Endothelial cell of umbilical vein (primary cell): ENCODE measurements around the gene OSTM1. TPM values are rescaled to one million over a fixed set of nuclear protein-coding genes. Genes with fewer than 3 reads are reported as not detected.

Experiments
- BruUV-seq: library from RNA; stranded (reverse); fragments of 400-500 nt; replicated peaks from 2 replicates; lab custom pipeline; 2021; lab: Mats Ljungman, UMichigan
- CTCF ChIA-PET: fragments of 300-600, 350-600 bp; sonication (Branson Sonifier 250); formaldehyde crosslinking; loops from one replicate; lab custom pipeline; 2021; ENCODE audit warnings: antibody characterized with exemption, inconsistent platforms; lab: Charles Lee
- POLR2A ChIA-PET: fragments of 300-600, 350-600 bp; sonication (Branson Sonifier 250); formaldehyde crosslinking; loops from one replicate; lab custom pipeline; 2021; ENCODE audit warnings: antibody characterized with exemption, inconsistent platforms; lab: Charles Lee
- DNase-seq: peaks from one replicate; pipeline ENCODE4 v3.0.0-alpha.2; 2011; ENCODE audit warnings: low read depth, low spot score
- FAIRE-seq: peaks from 2 replicates; lab custom pipeline; 2011; peaks lifted over from hg19 to GRCh38; lab: Jason Lieb, UNC
- H2AFZ ChIP-seq: 2 replicates; pipeline ENCODE4 v1.6.0; 2012; ENCODE audit warnings: low read depth, low read length, control low read depth, inconsistent platforms
- H3K27ac ChIP-seq: 2 replicates; pipeline ENCODE4 v1.5.1; 2011; ENCODE audit warnings: low read depth, mild to moderate bottlenecking, control low read depth, low read length, moderate library complexity; ENCODE audit not compliant: insufficient read depth
- H3K27me3 ChIP-seq, 2 experiments: 2 replicates each; pipeline versions ENCODE4 v1.6.0 to v1.6.1; 2011; ENCODE audit warnings: low read length in 2 of 2, mixed read lengths in 1 of 2; ENCODE audit not compliant: control insufficient read depth in 2 of 2, insufficient read depth in 2 of 2
- H3K36me3 ChIP-seq, 2 experiments: 2 replicates in 1 of 2; 3 replicates in 1 of 2; pipeline ENCODE4 v1.5.1; 2011; ENCODE audit warnings: low read length in 2 of 2, mild to moderate bottlenecking in 1 of 2, moderate library complexity in 1 of 2; ENCODE audit not compliant: control insufficient read depth in 2 of 2, insufficient read depth in 2 of 2; ENCODE audit errors: extremely low read depth in 1 of 2
- H3K4me1 ChIP-seq: 3 replicates; pipeline ENCODE4 v1.5.1; 2011; ENCODE audit warnings: mild to moderate bottlenecking, low read length; ENCODE audit not compliant: control insufficient read depth, insufficient read depth; ENCODE audit errors: extremely low read depth
- H3K4me2 ChIP-seq: 2 replicates; pipeline ENCODE4 v1.6.1; 2011; ENCODE audit warnings: low read length, control low read depth, mixed read lengths; ENCODE audit not compliant: insufficient read depth
- H3K4me3 ChIP-seq, 3 experiments: fragments of 200-600 bp in 1 of 3; sonication (generic), shearing (Covaris generic) in 1 of 3; replicated peaks in 1 of 3; 2 replicates each; pipeline ENCODE4 v1.5.1; 2011 to 2016; ENCODE audit warnings: control low read depth in 3 of 3, low read length in 3 of 3, mild to moderate bottlenecking in 2 of 3, inconsistent platforms in 1 of 3, low read depth in 1 of 3, moderate library complexity in 1 of 3; ENCODE audit not compliant: insufficient read depth in 1 of 3
- H3K79me2 ChIP-seq: 2 replicates; pipeline ENCODE4 v1.6.0; 2012; ENCODE audit warnings: low read length, inconsistent platforms; ENCODE audit not compliant: control insufficient read depth, insufficient read depth
- H3K9ac ChIP-seq: replicated peaks from 2 replicates; pipeline ENCODE3; 2011; ENCODE audit warnings: low read length, control low read depth; ENCODE audit not compliant: insufficient read depth; ENCODE audit errors: extremely low read depth
- H3K9me1 ChIP-seq: replicated peaks from 3 replicates; pipeline ENCODE4 v1.6.0; 2011; ENCODE audit warnings: mild to moderate bottlenecking, low read length; ENCODE audit not compliant: control insufficient read depth, insufficient read depth; ENCODE audit errors: extremely low read depth
- H3K9me3 ChIP-seq: replicated peaks from 2 replicates; pipeline ENCODE4 v1.5.1; 2012; ENCODE audit warnings: low read length, inconsistent platforms; ENCODE audit not compliant: control insufficient read depth, insufficient read depth
- H4K20me1 ChIP-seq: replicated peaks from 2 replicates; pipeline ENCODE3; 2011; ENCODE audit warnings: mild to moderate bottlenecking, low read length; ENCODE audit not compliant: control insufficient read depth, insufficient read depth; ENCODE audit errors: extremely low read depth
- EZH2 ChIP-seq: IDR thresholded peaks from 2 replicates; pipeline ENCODE4 v1.6.1; 2012; ENCODE audit warnings: borderline replicate concordance, low read depth, mild to moderate bottlenecking, moderate library complexity, low read length, inconsistent platforms; ENCODE audit not compliant: severe bottlenecking
- FOS ChIP-seq: IDR thresholded peaks from 2 replicates; pipeline ENCODE4 v1.6.1; 2011; ENCODE audit warnings: mild to moderate bottlenecking, low read length, moderate library complexity, borderline replicate concordance; ENCODE audit not compliant: insufficient read depth
- dilution Hi-C: fragments of 300-500 bp; cut with MboI; formaldehyde crosslinking; loops from one replicate; pipeline ENCODE4 v1.15.0; 2019; ENCODE audit warnings: low sequenced_read_pairs; ENCODE audit not compliant: extremely low pct_ligation_motif_present
- intact Hi-C: fragments of 100-400 bp; cut with micrococcal nuclease; formaldehyde crosslinking; loops from one replicate; pipeline ENCODE4 v1.10.0; 2022
- polyA plus RNA-seq, 4 experiments: library from polyadenylated mRNA; depleted of rRNA in 3 of 4; stranded (reverse) in 3 of 4; unstranded in 1 of 4; fragments of >200 nt; gene quantifications; 2 replicates each; pipeline versions ENCODE4 v1.2.1 to v1.2.3, GENCODE V29; 2011 to 2012; ENCODE audit warnings: missing spikeins in 1 of 4
- total RNA-seq: library from RNA; stranded (reverse); gene quantifications from 2 replicates; pipeline ENCODE4 v1.2.3, GENCODE V29; 2021
- TF ChIP-seq, protein P1 (sequence below), 2 donors: IDR thresholded peaks; 1 replicate in 1 of 2; 2 replicates in 1 of 2; pipeline ENCODE4 v1.5.1; 2011; ENCODE audit warnings: low read length in 2 of 2, mild to moderate bottlenecking in 2 of 2, moderate library complexity in 2 of 2, control low read depth in 1 of 2, inconsistent platforms in 1 of 2, low read depth in 1 of 2; ENCODE audit not compliant: insufficient read depth in 1 of 2; ENCODE audit errors: extremely low read depth in 1 of 2

OSTM1 gene
- total and polyA plus RNA-seq, 2 donors (not counting 3 experiments of a cell fraction or from before 2014, with no cell fraction given): 23.1 to 26.4 TPM

DNA sequence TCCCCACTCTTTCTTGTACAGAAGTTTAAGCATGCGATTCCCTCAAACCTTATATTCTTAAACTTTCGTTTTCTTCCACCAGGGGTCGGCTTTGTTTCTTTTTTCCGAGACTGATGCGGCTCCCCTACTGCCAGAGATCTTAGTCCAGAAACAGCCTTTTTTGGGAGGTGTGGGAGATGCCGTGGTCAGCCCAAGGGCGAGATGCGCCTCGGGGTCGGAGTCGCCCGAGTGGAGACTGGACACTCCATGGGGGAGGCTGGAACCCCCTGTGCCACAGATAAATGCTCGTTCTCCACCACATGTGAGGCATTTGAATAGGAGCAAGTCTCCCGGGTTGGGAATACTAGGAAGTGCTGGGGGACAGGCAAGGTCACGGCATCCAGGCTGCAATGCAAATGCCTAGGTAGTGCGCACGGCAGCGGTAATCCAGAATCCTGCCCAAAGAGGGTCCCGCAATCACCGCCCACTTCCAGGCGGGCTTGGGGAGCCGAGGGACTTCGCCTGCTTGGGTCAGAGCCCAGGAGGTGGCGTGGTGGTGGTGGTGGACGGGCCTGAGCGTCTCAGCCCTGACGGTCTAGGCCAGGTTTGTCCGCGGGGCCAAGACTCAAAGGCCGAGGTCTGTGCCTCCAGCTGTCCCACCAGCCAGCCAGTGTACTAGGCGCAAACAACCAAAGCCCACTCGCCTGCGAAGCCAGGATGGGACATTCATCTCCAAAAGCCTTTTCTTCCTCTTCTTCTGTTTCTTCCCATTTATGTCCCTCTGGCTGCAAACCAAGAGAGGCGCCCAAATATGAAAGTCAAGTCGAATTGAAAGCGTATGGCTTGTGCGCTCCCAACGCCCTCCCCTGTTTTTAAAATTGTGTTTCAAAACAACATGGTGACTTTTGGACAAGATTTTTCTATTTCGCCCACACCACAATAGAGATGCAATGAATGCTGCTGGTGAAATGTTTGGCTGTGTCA lies 39.3 kb upstream of the OSTM1 start:
- intact Hi-C loops: loop anchor here (1.0 to 5.0 kb wide), 6 partner anchors 55 to 412 kb away; partner anchors contain the start of gene SNX3
- H3K79me2 ChIP-seq: no peaks in the 10 kb centered on the region
- no peak overlapping the region for H3K27ac ChIP-seq
- ChIA-PET CTCF (interaction anchor here (0.6 to 6.8 kb wide), 12 partner anchors 9 to 413 kb away, joined by 3 to 212 read pairs (median 6); partner anchors contain the start of gene SNX3), POLR2A (no interaction called here)
- H3K4me3 ChIP-seq: no peak overlapping the region
- no peaks in the 10 kb centered on the region for H3K36me3 ChIP-seq
- peak overlapping the region; percentile 52 for H2AFZ ChIP-seq
- FAIRE-seq (peak; percentile 92), DNase-seq (peak; percentile 67)
- dilution Hi-C loops: no loop called here
- no TSS peak for BruUV-seq
- H3K4me1 ChIP-seq: peaks cover 24% of the 10 kb centered on the region
- H3K9me3 ChIP-seq: no peaks in the 10 kb centered on the region
- H3K27me3 ChIP-seq: peaks cover 57 to 70% of the 10 kb centered on the region in 2 experiments
- TF ChIP-seq, protein P1, sequence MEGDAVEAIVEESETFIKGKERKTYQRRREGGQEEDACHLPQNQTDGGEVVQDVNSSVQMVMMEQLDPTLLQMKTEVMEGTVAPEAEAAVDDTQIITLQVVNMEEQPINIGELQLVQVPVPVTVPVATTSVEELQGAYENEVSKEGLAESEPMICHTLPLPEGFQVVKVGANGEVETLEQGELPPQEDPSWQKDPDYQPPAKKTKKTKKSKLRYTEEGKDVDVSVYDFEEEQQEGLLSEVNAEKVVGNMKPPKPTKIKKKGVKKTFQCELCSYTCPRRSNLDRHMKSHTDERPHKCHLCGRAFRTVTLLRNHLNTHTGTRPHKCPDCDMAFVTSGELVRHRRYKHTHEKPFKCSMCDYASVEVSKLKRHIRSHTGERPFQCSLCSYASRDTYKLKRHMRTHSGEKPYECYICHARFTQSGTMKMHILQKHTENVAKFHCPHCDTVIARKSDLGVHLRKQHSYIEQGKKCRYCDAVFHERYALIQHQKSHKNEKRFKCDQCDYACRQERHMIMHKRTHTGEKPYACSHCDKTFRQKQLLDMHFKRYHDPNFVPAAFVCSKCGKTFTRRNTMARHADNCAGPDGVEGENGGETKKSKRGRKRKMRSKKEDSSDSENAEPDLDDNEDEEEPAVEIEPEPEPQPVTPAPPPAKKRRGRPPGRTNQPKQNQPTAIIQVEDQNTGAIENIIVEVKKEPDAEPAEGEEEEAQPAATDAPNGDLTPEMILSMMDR (IDR thresholded peaks at IDR 0.05; ENCODE audit: extremely low read depth in 1 of 2, insufficient read depth in 1 of 2, low read depth in 1 of 2, low read length in 2 of 2): peak; percentile 16 to 32
- TF ChIP-seq EZH2 (peak; percentile 55), FOS (no peak)
- no peak overlapping the region for H3K9ac ChIP-seq
- no peaks in the 10 kb centered on the region for H3K9me1 ChIP-seq
- H3K4me2 ChIP-seq: peak overlapping the region; percentile 49
- no peaks in the 10 kb centered on the region for H4K20me1 ChIP-seq
